Testis (tissue), 2 donors: ENCODE data around the gene WRAP73.

Experiments used
- POLR2A ChIP-seq: fragments of 450-650 bp; IDR thresholded peaks from one replicate; pipeline ENCODE4 v1.6.1; 2017; ENCODE audit warnings: antibody characterized with exemption, mild to moderate bottlenecking, moderate library complexity
- TF ChIP-seq, protein P1 (sequence below), 3 experiments: fragments of 450-650 bp in 2 of 3; fragments of 200-600 bp in 1 of 3; sonication (generic) in 1 of 3; IDR thresholded peaks; one replicate each; pipeline ENCODE4 v1.5.1; 2016 to 2019; ENCODE audit warnings: antibody characterized with exemption in 3 of 3, mild to moderate bottlenecking in 2 of 3, moderate library complexity in 1 of 3

DNA sequence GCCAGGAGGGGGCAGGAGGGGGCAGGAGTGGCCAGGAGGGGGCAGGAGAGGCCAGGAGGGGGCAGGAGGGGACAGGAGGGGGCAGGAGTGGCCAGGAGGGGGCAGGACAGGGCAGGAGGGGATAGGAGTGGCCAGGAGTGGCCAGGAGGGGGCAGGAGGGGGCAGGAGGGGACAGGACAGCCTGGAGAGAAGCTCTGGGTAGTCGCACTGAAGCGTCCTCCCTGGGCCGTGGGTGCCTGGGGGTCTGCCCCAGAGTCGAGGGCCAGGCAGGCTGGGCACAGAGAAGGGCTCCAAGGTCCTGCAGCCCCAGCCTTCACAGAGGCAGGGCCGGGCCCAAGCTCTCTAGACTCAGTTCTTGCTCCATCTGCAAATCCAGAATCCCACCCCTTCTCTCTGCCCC, 61.5 kb downstream of the WRAP73 start:
- no peak for TF ChIP-seq POLR2A
- TF ChIP-seq, protein P1, sequence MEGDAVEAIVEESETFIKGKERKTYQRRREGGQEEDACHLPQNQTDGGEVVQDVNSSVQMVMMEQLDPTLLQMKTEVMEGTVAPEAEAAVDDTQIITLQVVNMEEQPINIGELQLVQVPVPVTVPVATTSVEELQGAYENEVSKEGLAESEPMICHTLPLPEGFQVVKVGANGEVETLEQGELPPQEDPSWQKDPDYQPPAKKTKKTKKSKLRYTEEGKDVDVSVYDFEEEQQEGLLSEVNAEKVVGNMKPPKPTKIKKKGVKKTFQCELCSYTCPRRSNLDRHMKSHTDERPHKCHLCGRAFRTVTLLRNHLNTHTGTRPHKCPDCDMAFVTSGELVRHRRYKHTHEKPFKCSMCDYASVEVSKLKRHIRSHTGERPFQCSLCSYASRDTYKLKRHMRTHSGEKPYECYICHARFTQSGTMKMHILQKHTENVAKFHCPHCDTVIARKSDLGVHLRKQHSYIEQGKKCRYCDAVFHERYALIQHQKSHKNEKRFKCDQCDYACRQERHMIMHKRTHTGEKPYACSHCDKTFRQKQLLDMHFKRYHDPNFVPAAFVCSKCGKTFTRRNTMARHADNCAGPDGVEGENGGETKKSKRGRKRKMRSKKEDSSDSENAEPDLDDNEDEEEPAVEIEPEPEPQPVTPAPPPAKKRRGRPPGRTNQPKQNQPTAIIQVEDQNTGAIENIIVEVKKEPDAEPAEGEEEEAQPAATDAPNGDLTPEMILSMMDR (IDR thresholded peaks at IDR 0.05): no peak
